ENCODE data around the gene BMPR2.
"Not testable (repeated sequence)": the region's sequence is repeated elsewhere in the genome, so short reads cannot be mapped to it uniquely, and the experiment has no call there.

BMPR2 gene

DNA sequence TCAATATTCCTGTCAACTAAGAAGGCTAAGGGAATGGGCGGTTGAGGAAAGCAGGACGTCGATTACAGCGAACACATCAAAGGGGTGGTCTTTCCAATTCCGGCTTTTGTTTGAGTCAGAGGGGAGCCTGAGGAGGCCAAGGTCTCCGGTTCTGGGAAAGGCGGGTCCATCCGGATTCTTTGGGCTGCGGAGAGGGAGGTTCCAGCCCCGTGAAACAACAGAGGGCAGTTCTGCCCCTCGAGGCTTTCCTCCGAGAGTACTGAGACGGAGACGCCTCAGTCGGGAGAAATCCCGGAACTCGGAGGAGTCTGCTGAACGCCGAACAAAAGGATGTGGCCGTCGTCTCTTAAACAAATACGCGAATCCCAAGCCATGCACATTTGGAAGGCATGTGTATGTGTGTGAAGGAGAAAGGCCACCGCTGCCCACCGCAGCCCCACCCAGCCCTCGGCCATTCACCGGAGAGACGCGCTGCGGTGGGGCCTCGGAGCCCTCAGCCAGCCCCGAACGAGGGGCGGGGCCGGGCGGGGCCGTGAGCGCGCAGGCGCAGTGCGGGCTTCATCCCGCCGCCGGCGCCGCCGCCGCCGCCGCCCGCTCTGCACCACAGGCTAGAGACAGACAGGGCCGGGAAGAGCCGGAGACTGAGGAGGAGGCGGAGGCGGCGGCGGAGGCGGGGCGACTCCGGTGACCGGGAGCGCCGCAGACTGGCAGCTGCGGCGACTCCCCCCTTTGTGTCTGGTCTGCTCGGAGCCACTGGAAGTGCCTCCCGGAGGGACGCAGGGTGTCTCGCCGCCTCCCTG is at the start of gene BMPR2:
BMPR2 (plus strand) TSS at position 719 of the 800 bp plus-strand sequence. CDS start 1,148 bp downstream, outside the sequence.
- DNase-seq (ENCODE audit: low read depth in 2 of 2): peak; percentile 51 to 72

DNA sequence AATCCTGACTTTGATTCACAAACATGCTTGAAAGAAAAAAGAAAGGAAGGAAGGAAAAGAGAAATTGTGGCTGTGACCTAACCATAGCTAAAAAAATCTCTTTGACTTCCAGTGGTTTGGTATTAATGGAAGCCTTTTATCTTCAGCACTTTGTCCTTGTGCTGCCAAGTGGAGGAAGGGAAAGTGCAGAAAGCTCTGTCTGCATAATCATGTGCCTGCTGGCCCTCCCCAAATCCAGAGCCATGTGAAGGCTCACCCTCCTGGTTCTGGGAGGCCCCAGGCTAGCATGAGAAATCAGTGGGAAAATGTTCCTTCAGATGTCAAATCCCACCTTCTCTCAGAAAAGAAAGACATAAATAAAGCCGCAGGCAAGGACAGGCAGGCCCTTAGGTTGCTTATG is 48.3 kb upstream of the BMPR2 start:
- no peak for DNase-seq (ENCODE audit: low read depth in 2 of 2)

DNA sequence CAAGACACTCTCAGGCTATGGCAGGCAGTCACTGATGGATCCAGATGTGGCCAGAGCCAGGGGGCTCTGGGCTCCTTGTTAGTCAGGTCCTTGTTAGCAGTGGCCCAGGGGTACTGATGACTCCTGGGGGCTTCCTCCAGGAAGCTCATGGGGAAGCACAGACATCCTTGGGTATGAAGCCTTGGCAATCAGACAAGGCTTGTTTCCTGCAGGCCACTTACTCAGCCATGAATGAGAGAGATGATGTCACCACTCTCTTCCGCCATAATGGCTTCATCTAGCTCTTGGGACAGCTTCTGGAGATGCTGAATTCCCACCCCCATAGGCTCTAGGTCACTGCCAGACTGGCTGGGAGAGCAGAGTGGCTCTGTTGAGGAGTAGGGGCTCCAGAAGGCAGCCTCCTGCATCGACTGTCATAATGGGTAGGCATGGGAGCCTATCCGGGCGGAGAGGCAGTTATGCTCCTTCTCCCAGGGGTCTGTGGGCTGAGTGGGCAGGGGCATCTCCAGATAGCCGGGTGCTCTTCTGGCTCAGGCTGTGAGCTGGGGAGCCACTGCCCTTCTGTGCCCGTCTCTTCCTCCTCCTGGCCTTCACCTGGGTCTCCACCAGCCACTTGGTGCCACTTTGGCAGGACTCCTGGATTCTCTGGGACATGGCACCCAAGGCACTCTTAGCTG is 40.2 kb upstream of the BMPR2 start:
- no peak for DNase-seq (ENCODE audit: low read depth in 2 of 2)

DNA sequence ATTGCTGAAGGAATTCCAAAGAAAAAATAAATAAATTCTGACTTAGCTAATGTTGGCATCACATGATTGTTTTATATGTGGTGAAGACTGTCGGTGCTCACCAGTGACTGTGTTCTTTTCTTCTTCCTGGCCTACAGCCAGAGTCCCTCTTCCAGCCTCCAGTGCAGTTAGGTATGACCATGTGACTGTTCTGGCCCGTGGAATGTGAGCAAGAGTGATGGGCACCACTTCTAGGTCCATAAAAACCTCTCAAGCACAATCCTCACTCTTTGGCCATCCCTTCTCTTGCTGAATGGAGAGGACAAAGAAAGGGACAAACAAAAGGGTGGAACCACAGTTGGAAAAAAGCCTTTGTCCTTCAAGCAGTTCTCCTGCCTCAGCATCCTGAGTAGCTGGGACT is 39.0 kb upstream of the BMPR2 start:
- DNase-seq (ENCODE audit: low read depth in 2 of 2): no peak

DNA sequence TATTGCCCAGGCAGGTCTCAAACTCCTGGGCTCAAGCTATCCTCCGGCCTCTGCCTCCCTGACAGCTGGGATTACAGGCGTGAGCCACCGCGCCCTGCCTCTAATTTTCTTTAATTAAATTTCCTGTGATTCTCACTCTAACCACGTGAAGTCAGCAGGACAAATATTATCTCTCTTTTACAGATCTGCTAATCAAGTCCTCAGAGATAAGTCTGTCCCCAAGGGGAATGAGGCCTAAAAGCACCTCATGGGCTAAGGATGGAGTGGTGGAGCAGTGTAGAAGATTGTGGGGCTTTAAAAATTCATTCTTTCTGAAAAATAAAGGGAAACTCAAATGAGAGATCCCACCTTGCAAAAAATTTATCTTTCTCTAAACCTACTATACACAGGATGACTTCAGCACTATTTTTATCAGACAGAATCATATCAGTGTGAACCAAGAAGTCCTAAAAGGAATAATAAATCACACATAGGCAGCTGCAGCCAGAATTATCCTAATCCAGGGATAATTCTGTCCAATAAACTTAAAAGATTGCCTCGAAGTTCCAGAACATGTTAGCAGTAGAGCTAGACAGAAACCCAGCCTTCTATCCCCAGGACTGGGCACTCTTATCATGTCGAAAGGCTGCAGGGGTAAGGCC is 38.3 kb upstream of the BMPR2 start:
- DNase-seq (ENCODE audit: low read depth in 2 of 2): no peak

DNA sequence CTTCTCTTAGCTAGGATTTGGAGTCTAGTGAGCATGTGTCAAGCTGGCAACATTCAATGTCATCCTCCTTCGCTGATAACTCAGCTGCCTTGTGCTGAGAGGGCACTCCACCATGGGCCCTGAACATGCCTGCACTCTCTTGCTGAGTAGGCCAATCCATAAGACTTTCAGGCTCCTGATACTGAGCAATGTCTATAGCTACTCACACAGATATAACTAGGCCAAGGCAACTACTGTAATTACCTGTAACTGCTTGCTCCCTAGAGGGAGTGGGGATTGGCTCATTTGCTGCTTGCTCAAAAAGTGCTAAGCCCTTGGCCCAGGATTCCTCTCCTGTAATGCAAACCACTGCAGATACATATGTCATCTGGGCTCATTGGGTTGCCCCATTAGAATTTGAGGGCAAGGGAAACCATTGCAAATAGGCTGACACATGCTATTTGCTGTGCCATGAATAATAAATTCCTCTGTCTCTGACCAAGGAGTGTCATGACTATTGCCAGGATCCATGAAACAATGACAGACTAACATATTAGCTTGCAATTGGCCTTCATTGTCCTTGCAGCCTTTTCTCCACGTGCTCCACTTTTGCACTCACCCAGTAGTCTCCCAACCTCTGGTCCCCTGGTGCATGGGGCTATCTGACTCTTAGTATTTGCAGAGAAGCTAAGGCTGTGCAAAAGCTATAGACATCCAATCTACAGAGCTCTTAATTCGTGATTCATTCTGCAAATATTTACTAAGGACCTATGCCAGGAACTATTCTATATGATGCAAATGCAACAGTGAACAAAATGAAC is 36.9 kb upstream of the BMPR2 start:
- no peak for DNase-seq (ENCODE audit: low read depth in 2 of 2)

DNA sequence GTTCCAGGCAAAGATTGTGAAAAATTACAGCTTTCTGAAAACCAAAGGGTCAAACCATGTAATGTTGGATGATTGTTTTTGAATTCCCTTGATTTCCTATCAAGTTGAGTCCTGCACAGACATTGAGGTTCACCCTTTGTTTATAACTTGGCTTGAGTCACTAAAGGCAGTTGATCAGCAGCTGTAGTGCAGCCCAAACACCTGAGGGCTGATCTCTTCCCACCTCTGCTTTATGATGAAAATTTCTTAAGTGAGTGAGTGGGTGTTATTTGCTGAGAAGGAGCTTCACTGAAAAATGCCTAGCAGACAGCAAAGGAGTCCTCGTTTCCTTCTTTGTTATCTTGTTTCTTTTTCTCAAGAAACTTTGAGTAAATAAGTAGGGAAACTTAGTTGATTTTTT is 31.9 kb upstream of the BMPR2 start:
- no peak for DNase-seq (ENCODE audit: low read depth in 2 of 2)

DNA sequence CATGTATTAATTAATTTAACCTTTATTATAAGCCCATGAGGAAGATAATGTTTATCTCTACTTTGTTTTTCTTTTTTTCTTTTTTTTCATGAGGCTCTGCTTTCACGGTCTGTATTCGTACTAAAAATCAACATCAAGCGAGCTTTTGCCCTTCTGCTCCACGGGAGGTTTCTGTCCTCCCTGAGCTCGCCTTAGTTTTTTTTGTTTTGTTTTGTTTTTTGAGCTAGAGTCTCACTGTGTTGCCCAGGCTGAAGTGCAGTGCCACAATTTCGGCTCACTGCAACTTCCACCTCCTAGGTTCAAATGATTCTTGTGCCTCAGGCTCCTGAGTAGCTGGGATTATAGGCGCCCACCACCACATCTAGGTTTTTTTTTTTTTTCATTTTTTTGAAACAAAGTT is 29.9 kb upstream of the BMPR2 start:
- DNase-seq (ENCODE audit: low read depth in 2 of 2): no peak

DNA sequence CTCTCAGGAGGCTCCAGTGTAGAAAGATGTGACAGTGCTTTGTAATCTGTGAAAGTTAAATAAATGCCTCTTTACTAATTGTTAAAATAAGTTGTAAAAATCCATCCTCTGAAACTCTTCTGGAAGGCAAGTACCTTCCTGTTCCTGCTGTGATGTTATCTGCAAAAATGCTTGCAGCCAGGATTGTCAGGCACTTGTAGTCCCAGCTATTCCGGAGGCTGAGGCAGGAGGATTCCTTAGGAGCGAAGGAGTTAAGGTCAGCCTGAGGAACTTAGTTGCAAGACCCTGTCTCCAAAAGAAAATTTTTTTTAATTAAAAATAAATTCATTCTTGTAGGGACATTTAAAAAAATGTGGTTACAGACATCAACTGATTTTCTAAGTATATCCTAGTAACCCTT is 22.7 kb upstream of the BMPR2 start:
- DNase-seq (ENCODE audit: low read depth in 2 of 2): no peak

DNA sequence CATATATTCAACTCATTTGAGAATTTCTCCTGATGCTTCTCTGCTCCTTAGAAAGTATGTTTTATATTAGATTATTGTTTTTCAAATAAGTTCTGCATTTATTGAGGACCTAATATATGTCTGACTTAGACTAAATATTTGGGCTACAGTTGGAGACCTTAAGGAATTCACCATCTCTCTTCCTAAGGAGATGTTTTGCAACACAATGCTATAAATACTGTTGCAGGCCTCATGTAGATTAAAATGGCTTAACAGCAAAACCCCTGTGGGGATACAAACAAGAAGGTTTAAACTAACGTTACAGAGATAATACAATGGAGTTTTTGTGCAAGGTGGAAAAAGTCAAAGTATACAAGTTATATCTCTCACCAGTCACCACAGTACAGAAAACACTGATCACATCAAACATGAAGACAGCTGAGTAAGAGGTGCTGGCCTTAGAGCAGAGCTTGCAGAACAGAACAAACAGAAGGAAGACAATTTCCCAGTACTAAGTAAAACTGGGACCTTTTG is 20.1 kb upstream of the BMPR2 start:
- DNase-seq (ENCODE audit: low read depth in 2 of 2): no peak

DNA sequence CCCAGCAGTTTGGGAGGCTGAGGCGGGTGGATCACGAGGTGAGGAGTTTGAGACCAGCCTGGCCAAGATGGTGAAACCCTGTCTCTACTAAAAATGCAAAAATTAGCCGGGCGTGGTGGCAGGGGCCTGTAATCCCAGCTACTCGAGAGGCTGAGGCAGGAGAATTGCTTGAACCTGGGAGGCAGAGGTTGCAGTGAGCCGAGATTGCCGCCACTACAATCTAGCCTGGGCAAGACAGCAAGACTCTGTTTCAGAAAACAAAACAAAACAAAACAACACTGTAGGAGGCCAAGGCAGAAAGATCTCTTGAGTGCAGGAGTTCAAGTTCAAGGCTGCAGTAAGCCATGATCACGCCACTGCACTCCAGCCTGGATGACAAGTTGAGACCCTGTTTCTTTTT is 17.2 kb upstream of the BMPR2 start:
- DNase-seq (ENCODE audit: low read depth in 2 of 2): not testable (repeated sequence)

DNA sequence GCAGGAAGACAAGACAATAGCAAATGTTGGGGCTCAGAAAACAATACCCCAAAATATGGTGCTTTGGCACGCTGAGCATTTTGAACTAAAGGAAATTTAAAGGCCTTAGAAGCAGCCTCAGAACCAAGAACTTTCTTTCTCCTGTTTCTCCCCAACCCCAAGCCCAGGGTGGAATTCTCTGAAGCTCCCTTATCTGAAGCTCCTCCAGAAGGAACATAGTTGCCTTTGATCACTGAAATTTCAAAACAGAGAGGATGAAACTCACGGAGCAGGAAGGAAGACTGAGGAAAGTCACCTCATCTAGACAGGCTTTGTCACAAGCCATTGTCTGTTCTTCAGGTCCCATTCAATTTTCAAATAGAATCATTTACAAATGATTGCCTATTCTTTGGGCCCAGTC is 15.5 kb upstream of the BMPR2 start:
- DNase-seq (ENCODE audit: low read depth in 2 of 2): no peak

DNA sequence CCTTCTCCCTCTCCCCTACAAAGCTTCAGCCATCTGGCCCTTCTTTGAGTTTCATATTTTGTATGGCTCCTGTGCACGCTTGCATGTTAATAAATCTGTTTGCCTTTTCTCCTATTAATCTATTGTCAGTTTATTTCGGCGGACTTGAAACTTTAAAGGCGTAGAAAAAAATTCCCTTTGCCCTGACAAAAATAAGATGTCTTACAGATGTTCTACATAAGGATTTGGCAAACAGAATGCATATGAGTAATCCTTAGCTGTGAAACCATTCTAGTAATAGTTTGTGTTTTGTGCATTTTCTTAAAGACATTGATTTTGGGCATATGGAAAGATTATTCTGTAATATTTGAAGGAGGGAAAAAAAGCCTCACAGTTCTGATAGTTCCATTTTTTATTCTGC is 15.0 kb upstream of the BMPR2 start:
- no peak for DNase-seq (ENCODE audit: low read depth in 2 of 2)

DNA sequence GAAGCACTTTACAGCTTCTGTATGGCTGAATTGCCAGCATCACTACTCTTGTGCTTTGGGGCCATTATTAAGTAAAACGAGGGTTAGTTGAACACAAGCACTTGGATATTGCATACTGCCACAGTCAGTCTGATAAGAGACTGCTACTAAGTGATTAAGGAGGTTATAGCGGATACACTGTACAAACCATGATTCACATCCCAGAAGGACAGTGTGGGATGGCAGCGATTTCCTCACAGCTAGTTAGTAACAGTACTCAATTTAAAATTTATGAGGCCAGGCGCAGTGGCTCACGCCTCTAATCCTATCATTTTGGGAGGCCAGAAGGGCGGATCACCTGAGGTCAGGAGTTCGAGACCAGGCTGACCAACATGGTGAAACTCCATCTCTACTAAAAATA is 2.6 kb upstream of the BMPR2 start:
- DNase-seq (ENCODE audit: low read depth in 2 of 2): no peak

DNA sequence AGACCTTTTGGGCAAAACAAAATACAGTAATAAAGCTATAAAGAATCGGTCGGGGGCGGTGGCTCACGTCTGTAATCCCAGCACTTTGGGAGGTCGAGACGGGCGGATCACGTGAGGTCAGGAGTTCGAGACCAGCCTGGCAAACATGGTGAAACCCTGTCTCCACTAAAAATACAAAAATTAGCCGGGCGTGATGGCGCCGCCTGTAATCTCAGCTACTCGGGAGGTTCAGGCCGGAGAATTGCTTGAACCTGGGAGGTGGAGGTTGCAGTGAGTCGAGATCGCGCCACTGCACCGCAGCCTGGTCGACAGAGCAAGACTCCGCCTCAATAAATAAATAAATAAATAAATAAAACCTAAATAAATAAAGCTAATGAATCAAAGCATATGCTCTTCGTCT is 1.7 kb upstream of the BMPR2 start:
- DNase-seq (ENCODE audit: low read depth in 2 of 2): not testable (repeated sequence)

DNA sequence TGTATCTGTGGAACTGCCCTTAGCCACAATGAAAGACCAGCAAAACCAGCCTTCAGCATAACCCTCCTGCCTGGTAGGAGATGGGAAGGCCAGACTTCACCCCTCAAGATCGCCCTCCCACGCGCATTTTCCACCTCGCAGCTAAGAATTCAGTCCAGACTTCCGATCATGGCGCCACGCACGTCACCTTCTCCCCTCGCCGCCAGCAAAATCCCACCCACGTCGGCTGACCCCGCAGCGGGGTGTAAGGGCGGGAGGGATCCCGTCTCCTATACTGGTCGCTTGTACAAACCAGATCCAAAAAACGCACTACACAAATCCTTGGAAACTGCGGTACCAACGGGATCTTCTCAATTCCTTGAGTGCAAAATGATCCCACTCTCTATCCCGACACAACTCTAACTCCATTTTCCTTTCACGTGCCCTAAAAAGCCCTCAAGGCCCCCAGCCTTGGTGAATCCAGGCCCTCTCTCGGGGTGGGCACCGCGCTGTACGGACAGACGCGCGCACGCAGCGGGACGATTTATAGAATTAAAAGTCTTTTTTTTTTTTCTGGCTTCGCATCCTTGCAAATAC is 1.0 kb upstream of the BMPR2 start:
- DNase-seq (ENCODE audit: low read depth in 2 of 2): peak in 1 of 2 donors; percentile 21

DNA sequence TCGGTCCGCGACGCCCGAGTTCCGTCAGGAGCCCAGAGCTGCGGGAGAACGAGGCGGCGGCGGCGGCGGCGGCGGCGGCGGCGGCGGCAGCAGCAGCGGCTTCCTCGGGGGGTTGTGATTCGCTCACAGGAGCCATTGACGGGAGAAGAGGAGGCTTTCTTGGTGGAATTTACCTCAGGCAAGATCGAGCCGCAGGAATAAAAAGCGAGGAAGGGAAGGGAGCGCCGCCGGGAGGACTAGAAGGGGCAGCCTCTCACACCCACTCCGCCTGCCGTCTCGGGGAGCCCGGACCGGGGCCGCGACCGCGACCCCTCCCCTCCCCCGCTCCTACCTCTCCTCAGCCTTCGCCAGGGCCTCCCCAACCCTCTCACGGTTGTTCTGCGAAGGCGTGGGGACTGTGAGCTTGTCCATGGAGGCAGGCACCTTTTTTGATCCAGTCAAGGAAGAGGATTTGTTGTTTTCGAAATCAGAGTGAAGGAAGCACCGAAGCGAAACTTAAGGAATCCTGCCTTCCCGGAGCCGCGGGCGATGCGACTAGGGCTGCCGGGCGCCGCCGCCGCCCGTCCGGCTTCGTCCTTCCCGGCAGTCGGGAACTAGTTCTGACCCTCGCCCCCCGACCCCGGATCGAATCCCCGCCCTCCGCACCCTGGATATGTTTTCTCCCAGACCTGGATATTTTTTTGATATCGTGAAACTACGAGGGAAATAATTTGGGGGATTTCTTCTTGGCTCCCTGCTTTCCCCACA is 506 bp downstream of the BMPR2 start:
- DNase-seq (ENCODE audit: low read depth in 2 of 2): no peak

DNA sequence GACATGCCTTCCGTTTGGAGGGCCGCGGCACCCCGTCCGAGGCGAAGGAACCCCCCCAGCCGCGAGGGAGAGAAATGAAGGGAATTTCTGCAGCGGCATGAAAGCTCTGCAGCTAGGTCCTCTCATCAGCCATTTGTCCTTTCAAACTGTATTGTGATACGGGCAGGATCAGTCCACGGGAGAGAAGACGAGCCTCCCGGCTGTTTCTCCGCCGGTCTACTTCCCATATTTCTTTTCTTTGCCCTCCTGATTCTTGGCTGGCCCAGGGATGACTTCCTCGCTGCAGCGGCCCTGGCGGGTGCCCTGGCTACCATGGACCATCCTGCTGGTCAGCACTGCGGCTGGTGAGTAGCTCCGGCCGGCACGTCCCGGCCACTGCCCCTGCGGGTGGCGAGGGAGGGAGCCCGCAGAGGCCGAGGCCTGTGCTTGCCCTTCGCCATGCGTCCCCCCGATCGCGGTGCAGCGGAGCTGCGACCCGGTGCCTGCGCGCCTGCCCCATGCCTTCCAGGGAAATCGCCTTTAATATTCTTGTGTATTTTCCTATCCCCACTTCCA is 1.2 kb downstream of the BMPR2 start:
- DNase-seq (ENCODE audit: low read depth in 2 of 2): no peak

DNA sequence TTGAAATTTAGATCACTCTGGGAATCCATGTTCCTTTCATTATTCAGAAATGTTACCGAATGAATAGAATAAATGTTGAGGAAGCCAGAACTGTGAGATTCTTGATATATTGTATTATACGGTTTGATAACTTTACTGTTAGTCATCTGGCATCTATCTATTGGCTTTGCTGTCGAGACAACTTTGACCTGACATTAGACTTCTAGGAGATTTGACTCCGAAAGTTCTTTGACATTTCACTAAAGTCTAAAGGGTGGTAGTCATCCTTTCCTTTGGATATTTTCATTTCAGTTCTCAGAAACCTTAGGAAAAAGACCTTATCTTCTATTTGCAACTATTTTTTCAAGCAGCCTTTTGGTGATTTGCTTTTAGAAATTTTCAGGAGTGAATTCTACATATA is 1.9 kb downstream of the BMPR2 start:
- no peak for DNase-seq (ENCODE audit: low read depth in 2 of 2)

DNA sequence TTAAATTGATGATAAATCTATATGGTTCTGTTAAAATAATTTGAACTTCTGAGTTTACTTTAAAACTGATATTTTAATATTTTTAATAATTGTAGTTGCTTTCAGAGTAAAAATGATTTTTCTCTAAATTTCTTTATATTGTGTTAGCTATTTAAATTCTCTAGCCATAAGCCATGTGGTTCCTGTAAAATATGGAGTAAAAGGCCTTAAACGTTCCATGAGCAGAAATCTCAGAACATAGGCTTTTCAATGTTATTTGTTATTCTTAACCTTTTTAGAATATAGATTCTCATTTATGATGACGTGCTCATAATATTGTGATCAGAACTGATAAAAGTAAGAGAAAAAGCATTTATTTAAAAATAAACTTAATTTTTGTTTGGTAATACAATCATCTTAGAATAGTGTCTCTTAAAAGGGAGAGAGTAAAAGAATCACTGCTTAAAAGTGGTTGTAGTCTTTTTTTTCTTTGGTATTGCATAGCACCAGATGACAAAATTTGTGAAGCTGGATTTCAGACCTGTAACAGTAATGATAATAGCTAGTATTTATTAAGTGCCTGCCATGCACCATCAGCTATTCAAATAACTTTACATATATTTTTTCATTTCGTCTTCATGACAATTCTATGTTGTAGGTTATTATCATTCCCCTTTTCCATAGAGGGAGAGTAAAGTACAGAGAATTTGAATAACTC is 2.7 kb downstream of the BMPR2 start:
- no peak for DNase-seq (ENCODE audit: low read depth in 2 of 2)
